Esophagus squamous epithelium (tissue), 4 donors: ENCODE results near the gene RBM47.

Source experiments
- CTCF ChIP-seq, 6 experiments: fragments of 450-650 bp in 4 of 6; fragments of 200-600 bp in 2 of 6; sonication (generic) in 2 of 6; IDR thresholded peaks; one replicate each; pipeline ENCODE4 v1.5.1; 2016 to 2019; ENCODE audit warnings: antibody characterized with exemption in 6 of 6, mild to moderate bottlenecking in 4 of 6, moderate library complexity in 4 of 6
- POLR2A ChIP-seq, 4 donors: fragments of 450-650 bp; IDR thresholded peaks; one replicate each; pipeline ENCODE4 v1.6.1; 2017; ENCODE audit warnings: antibody characterized with exemption in 4 of 4, mild to moderate bottlenecking in 4 of 4, moderate library complexity in 3 of 4

DNA sequence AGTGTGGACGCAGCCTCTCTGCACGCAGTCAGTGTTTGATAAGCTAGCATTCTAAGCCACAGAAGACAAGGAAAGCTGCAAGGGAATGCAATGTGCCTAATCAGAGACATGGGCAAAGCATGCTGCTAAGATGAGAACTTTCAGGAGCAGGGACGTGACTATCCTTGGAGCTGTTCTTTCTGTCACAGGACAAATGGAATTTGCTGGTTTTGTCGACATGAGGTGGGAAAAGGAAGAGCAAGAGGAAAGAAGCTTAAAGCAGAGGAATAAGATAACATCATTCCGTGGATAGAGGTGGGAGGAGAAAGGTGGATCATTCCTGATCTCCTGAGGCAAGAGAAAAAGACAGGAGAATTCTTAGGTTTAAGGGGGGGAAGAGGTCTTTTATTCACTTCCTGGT, 33.7 kb downstream of the RBM47 start:
- TF ChIP-seq CTCF (IDR thresholded peaks at IDR 0.05) = no peak
- no peak for TF ChIP-seq POLR2A (IDR thresholded peaks at IDR 0.05)
